GDM1 (cell line): ENCODE results near the gene CPEB3.
"Not testable (repeated sequence)": the region's sequence is repeated elsewhere in the genome, so short reads cannot be mapped to it uniquely, and the experiment has no call there.

ENCODE experiments used
- DNase-seq: peaks from one replicate; lab custom pipeline; 2025; lab: John Stamatoyannopoulos, UW

The CPEB3 gene

GRCh38 chr10:92142949-92143348 lies 147.9 kb downstream of the CPEB3 start:
- no peak for DNase-seq

- DNase-seq: no peak
Observed at GRCh38 chr10:92142512-92142911, 148.4 kb downstream of the CPEB3 start.

GRCh38 chr10:92141147-92141546 lies 149.7 kb downstream of the CPEB3 start:
- not testable (repeated sequence) for DNase-seq

- not testable (repeated sequence) for DNase-seq
Observed at GRCh38 chr10:92134049-92134448, 156.8 kb downstream of the CPEB3 start.

- DNase-seq: no peak
Observed at GRCh38 chr10:92131275-92131820, 159.5 kb downstream of the CPEB3 start.

GRCh38 chr10:92130622-92131274 lies 160.1 kb downstream of the CPEB3 start:
- DNase-seq: no peak

GRCh38 chr10:92126100-92126650 lies 164.7 kb downstream of the CPEB3 start:
- no peak for DNase-seq

- DNase-seq: no peak
Observed at GRCh38 chr10:92125144-92125543, 165.7 kb downstream of the CPEB3 start.

GRCh38 chr10:92124616-92125143 lies 166.2 kb downstream of the CPEB3 start:
- no peak for DNase-seq

GRCh38 chr10:92124020-92124419 lies 166.9 kb downstream of the CPEB3 start:
- no peak for DNase-seq

- no peak for DNase-seq
Observed at GRCh38 chr10:92122941-92123450, 167.9 kb downstream of the CPEB3 start.

GRCh38 chr10:92121686-92122492 lies 169.0 kb downstream of the CPEB3 start:
- DNase-seq: no peak

- DNase-seq: no peak
Observed at GRCh38 chr10:92119340-92119739, 171.5 kb downstream of the CPEB3 start.

- DNase-seq: not testable (repeated sequence)
Observed at GRCh38 chr10:92114917-92115316, 176.0 kb downstream of the CPEB3 start.

- no peak for DNase-seq
Observed at GRCh38 chr10:92113911-92114600, 176.8 kb downstream of the CPEB3 start.

GRCh38 chr10:92112462-92112861 lies 178.4 kb downstream of the CPEB3 start:
- DNase-seq: no peak

- DNase-seq: no peak
Observed at GRCh38 chr10:92111336-92111939, 179.4 kb downstream of the CPEB3 start.

- DNase-seq: peak; percentile 27
Observed at GRCh38 chr10:92110039-92110794, 180.7 kb downstream of the CPEB3 start.

- DNase-seq: no peak
Observed at GRCh38 chr10:92108747-92109146, 182.1 kb downstream of the CPEB3 start.

- DNase-seq: no peak
Observed at GRCh38 chr10:92108120-92108519, 182.8 kb downstream of the CPEB3 start.
